H9 (cell line): Measurements from ENCODE around the gene MROH7. TPM values are rescaled to one million over a fixed set of nuclear protein-coding genes. Genes with fewer than 3 reads are reported as not detected.

Experiments used
- DNase-seq: peaks from one replicate; pipeline ENCODE4 v3.0.0-alpha.2; 2017
- H2AFZ ChIP-seq: one replicate; pipeline ENCODE4 v1.6.1; 2013; ENCODE audit warnings: mild to moderate bottlenecking, low read length, control low read depth, moderate library complexity
- H2AK5ac ChIP-seq: 2 replicates; pipeline ENCODE4 v1.6.1; 2013; ENCODE audit warnings: low read length, control low read depth, mixed read lengths; ENCODE audit not compliant: insufficient read length
- H2BK120ac ChIP-seq: one replicate; pipeline ENCODE4 v1.6.1; 2013; ENCODE audit warnings: low read depth, mild to moderate bottlenecking, low read length, control low read depth, inconsistent platforms; ENCODE audit not compliant: poor library complexity, severe bottlenecking
- H2BK12ac ChIP-seq: 2 replicates; pipeline ENCODE4 v1.6.1; 2013; ENCODE audit warnings: low read length, control low read depth, mixed read lengths, low read depth; ENCODE audit not compliant: insufficient read length
- H2BK15ac ChIP-seq: 2 replicates; pipeline ENCODE4 v1.6.1; 2013; ENCODE audit warnings: low read depth, low read length, control low read depth
- H2BK20ac ChIP-seq: one replicate; pipeline ENCODE4 v1.6.1; 2013; ENCODE audit warnings: low read depth, mild to moderate bottlenecking, low read length, control low read depth, inconsistent platforms; ENCODE audit not compliant: poor library complexity, severe bottlenecking
- H2BK5ac ChIP-seq: 2 replicates; pipeline ENCODE4 v1.6.1; 2013; ENCODE audit warnings: low read length, control low read depth, mixed read lengths; ENCODE audit not compliant: insufficient read length
- H3K14ac ChIP-seq: 2 replicates; pipeline ENCODE4 v1.6.1; 2013; ENCODE audit warnings: low read length, control low read depth; ENCODE audit not compliant: insufficient read depth
- H3K18ac ChIP-seq: 2 replicates; pipeline ENCODE4 v1.6.1; 2013; ENCODE audit warnings: low read depth, mild to moderate bottlenecking, mixed read lengths, low read length, control low read depth; ENCODE audit not compliant: insufficient read length
- H3K23ac ChIP-seq: 2 replicates; pipeline ENCODE4 v1.6.1; 2013; ENCODE audit warnings: low read length, control low read depth, mixed read lengths, low read depth; ENCODE audit not compliant: insufficient read length
- H3K23me2 ChIP-seq: 2 replicates; pipeline ENCODE4 v1.6.1; 2013; ENCODE audit warnings: low read depth, mild to moderate bottlenecking, mixed read lengths, low read length, control low read depth; ENCODE audit not compliant: insufficient read length, poor library complexity, severe bottlenecking
- H3K27ac ChIP-seq: 2 replicates; pipeline ENCODE4 v1.5.1; 2013; ENCODE audit warnings: low read length, control low read depth, mixed read lengths, low read depth; ENCODE audit not compliant: insufficient read length
- H3K27me3 ChIP-seq: 2 replicates; pipeline ENCODE4 v1.6.1; 2013; ENCODE audit warnings: low read length, control low read depth, inconsistent platforms; ENCODE audit not compliant: insufficient read depth
- H3K4ac ChIP-seq: 2 replicates; pipeline ENCODE4 v1.6.1; 2013; ENCODE audit warnings: low read depth, mild to moderate bottlenecking, control low read depth, inconsistent platforms, low read length, moderate library complexity
- H3K4me1 ChIP-seq: 2 replicates; pipeline ENCODE4 v1.6.1; 2013; ENCODE audit warnings: low read length, control low read depth, inconsistent platforms; ENCODE audit not compliant: insufficient read depth
- H3K4me2 ChIP-seq: 2 replicates; pipeline ENCODE4 v1.6.1; 2013; ENCODE audit warnings: low read length, control low read depth, mixed read lengths; ENCODE audit not compliant: insufficient read length, insufficient read depth
- H3K56ac ChIP-seq: 2 replicates; pipeline ENCODE4 v1.6.1; 2013; ENCODE audit warnings: low read depth, mild to moderate bottlenecking, mixed read lengths, low read length, control low read depth; ENCODE audit not compliant: insufficient read length
- H3K79me1 ChIP-seq: 2 replicates; pipeline ENCODE4 v1.6.1; 2013; ENCODE audit warnings: low read depth, mild to moderate bottlenecking, moderate library complexity, low read length, control low read depth, inconsistent platforms; ENCODE audit not compliant: insufficient read depth, poor library complexity, severe bottlenecking
- H3K79me2 ChIP-seq: 2 replicates; pipeline ENCODE4 v1.6.1; 2013; ENCODE audit warnings: low read length, control low read depth, inconsistent platforms; ENCODE audit not compliant: insufficient read depth
- H3K9ac ChIP-seq: 2 replicates; pipeline ENCODE4 v1.6.1; 2013; ENCODE audit warnings: low read length, control low read depth, mixed read lengths; ENCODE audit not compliant: insufficient read length; ENCODE audit errors: extremely low read depth
- H3K9me3 ChIP-seq: one replicate; pipeline ENCODE4 v1.6.1; 2013; ENCODE audit warnings: low read depth, low read length, inconsistent platforms; ENCODE audit not compliant: control insufficient read depth
- H3T11ph ChIP-seq: one replicate; pipeline ENCODE4 v1.6.1; 2013; ENCODE audit warnings: mild to moderate bottlenecking, low read length, control low read depth, inconsistent platforms
- H4K20me1 ChIP-seq: one replicate; pipeline ENCODE4 v1.6.1; 2013; ENCODE audit not compliant: control insufficient read depth, insufficient read length, insufficient read depth
- H4K5ac ChIP-seq: 2 replicates; pipeline ENCODE4 v1.6.1; 2013; ENCODE audit warnings: low read depth, mild to moderate bottlenecking, mixed read lengths, low read length, control low read depth; ENCODE audit not compliant: insufficient read length
- H4K8ac ChIP-seq: replicated peaks from 2 replicates; pipeline ENCODE4 v1.6.1; 2013; ENCODE audit warnings: low read length, control low read depth, mixed read lengths, low read depth; ENCODE audit not compliant: insufficient read length
- H4K91ac ChIP-seq: 2 replicates; pipeline ENCODE4 v1.6.1; 2013; ENCODE audit warnings: low read depth, mild to moderate bottlenecking, moderate library complexity, mixed read lengths, low read length, control low read depth; ENCODE audit not compliant: insufficient read length
- H3K27ac Mint-ChIP-seq, 3 experiments: 2 replicates in 2 of 3; 3 replicates in 1 of 3; pipeline ENCODE4 v1.8.0; 2020 to 2021; ENCODE audit warnings: mixed read lengths in 3 of 3, mild to moderate bottlenecking in 1 of 3, moderate library complexity in 1 of 3
- H3K27me3 Mint-ChIP-seq: 2 replicates; pipeline ENCODE4 v1.8.0; 2021; ENCODE audit warnings: low read depth, mild to moderate bottlenecking, moderate library complexity, mixed read lengths
- H3K36me3 Mint-ChIP-seq, 3 experiments: 2 replicates in 2 of 3; 3 replicates in 1 of 3; pipeline ENCODE4 v1.8.0; 2020 to 2021; ENCODE audit warnings: low read depth in 3 of 3, mixed read lengths in 3 of 3; ENCODE audit not compliant: insufficient read depth in 1 of 3
- H3K4me1 Mint-ChIP-seq, 2 experiments: 2 replicates each; pipeline ENCODE4 v1.8.0; 2020; ENCODE audit warnings: mixed read lengths in 2 of 2
- H3K4me3 Mint-ChIP-seq, 2 experiments: 2 replicates in 1 of 2; 3 replicates in 1 of 2; pipeline ENCODE4 v1.8.0; 2020 to 2021; ENCODE audit warnings: mild to moderate bottlenecking in 2 of 2, mixed read lengths in 2 of 2, moderate library complexity in 1 of 2
- H3K9me3 Mint-ChIP-seq, 2 experiments: 2 replicates in 1 of 2; 3 replicates in 1 of 2; pipeline ENCODE4 v1.8.0; 2020; ENCODE audit warnings: mild to moderate bottlenecking in 2 of 2, mixed read lengths in 2 of 2, moderate library complexity in 1 of 2
- WGBS: extraction: QIAGEN DNeasy Blood & Tissue Kit; methylation state at CpG from one replicate; pipeline ENCODE4 v1.1.7; 2013; ENCODE audit warnings: missing lambda C conversion rate, low lambda C conversion rate, mixed read lengths; ENCODE audit not compliant: insufficient read length; ENCODE audit errors: extremely low coverage; 5-methylcytosine and 5-hydroxymethylcytosine counted together
- total RNA-seq: library from RNA; stranded (reverse); gene quantifications from 2 replicates; pipeline ENCODE4 v1.2.1, GENCODE V29; 2021
- TF ChIP-seq, protein P1 (sequence below): fragments of 200-600 bp; sonication (generic); conservative IDR thresholded peaks from 3 replicates; pipeline ENCODE4 v1.8.0; 2021; ENCODE audit warnings: antibody characterized with exemption, mild to moderate bottlenecking

The MROH7 gene
- total RNA-seq, 1 experiment from 2014 or later: 0.09 TPM

- H3K14ac ChIP-seq: no peak overlapping the region
- no peaks in the 10 kb centered on the region for H3K4me1 Mint-ChIP-seq
- no peak overlapping the region for H2AK5ac ChIP-seq
- no peaks in the 10 kb centered on the region for H4K20me1 ChIP-seq
- H3K27ac Mint-ChIP-seq: no peak overlapping the region
- H3K27me3 ChIP-seq: no peaks in the 10 kb centered on the region
- H3K27ac ChIP-seq: no peak overlapping the region
- H4K91ac ChIP-seq: no peak overlapping the region
- peaks cover 1% of the 10 kb centered on the region for H3K27me3 Mint-ChIP-seq
- H3K9me3 Mint-ChIP-seq: peaks cover 16% of the 10 kb centered on the region in 2 experiments
- no CpG with 5 or more reads among the region's 2 CpGs for WGBS
- no peak overlapping the region for H3K4ac ChIP-seq
- H3K4me2 ChIP-seq: no peak overlapping the region
- H3K56ac ChIP-seq: no peak overlapping the region
- no peak overlapping the region for H4K5ac ChIP-seq
- no peak overlapping the region for H3K23ac ChIP-seq
- H3K9ac ChIP-seq: no peak overlapping the region
- H2BK5ac ChIP-seq: no peak overlapping the region
- H2AFZ ChIP-seq: no peak overlapping the region
- 0 out of 7 replicates have a peak, but pooled peaks cover 0 to 3% (median 3%) of the 10 kb centered on the region in 3 experiments for H3K36me3 Mint-ChIP-seq
- no peak overlapping the region for H2BK15ac ChIP-seq
- H3T11ph ChIP-seq: no peak overlapping the region
- H3K23me2 ChIP-seq: no peaks in the 10 kb centered on the region
- no peak overlapping the region for H4K8ac ChIP-seq
- H3K4me3 Mint-ChIP-seq: no peak overlapping the region
- H3K9me3 ChIP-seq: no peaks in the 10 kb centered on the region
- no peak overlapping the region for H2BK12ac ChIP-seq
- DNase-seq: no peak
- no peaks in the 10 kb centered on the region for H3K4me1 ChIP-seq
- H2BK120ac ChIP-seq: no peak overlapping the region
- H3K79me2 ChIP-seq: no peaks in the 10 kb centered on the region
- no peak overlapping the region for H2BK20ac ChIP-seq
- no peak overlapping the region for H3K18ac ChIP-seq
- TF ChIP-seq, protein P1, sequence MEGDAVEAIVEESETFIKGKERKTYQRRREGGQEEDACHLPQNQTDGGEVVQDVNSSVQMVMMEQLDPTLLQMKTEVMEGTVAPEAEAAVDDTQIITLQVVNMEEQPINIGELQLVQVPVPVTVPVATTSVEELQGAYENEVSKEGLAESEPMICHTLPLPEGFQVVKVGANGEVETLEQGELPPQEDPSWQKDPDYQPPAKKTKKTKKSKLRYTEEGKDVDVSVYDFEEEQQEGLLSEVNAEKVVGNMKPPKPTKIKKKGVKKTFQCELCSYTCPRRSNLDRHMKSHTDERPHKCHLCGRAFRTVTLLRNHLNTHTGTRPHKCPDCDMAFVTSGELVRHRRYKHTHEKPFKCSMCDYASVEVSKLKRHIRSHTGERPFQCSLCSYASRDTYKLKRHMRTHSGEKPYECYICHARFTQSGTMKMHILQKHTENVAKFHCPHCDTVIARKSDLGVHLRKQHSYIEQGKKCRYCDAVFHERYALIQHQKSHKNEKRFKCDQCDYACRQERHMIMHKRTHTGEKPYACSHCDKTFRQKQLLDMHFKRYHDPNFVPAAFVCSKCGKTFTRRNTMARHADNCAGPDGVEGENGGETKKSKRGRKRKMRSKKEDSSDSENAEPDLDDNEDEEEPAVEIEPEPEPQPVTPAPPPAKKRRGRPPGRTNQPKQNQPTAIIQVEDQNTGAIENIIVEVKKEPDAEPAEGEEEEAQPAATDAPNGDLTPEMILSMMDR: no peak
- H3K79me1 ChIP-seq: no peaks in the 10 kb centered on the region
These were observed 16.8 kb downstream of the MROH7 start for GRCh38 chr1:54658164-54658913.
